ENCODE measurements around the gene SLITRK2.

DNA sequence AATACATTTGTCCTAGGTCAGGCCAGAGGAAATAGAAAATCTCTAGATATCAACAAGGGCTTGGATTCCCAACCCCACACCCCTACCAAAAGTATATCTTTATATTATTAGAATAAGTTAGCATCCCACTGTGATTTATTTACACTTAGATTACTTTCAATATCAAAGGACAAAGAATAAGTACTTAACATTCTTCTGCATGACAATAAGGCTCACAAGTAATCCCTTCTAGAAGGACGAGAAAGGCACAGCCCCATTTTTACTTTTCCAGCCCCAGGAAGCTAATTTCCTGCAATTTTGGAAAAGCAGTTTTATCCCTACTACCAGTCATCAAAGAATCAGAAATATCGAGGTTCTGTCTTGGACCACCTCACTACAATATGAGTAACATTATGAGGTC lies 14.1 kb upstream of the SLITRK2 start:
- TF ChIP-seq SP1 (IDR thresholded peaks at IDR 0.05) (no peak), FOXM1 (IDR thresholded peaks at IDR 0.05; ENCODE audit: borderline replicate concordance) (no peak), ARNT (IDR thresholded peaks at IDR 0.05) (no peak), SUZ12 (IDR thresholded peaks at IDR 0.05) (no peak), HDGF (IDR thresholded peaks at IDR 0.05; ENCODE audit: borderline replicate concordance) (no peak), FOXK2 (IDR thresholded peaks at IDR 0.05) (no peak), FOXA1 (IDR thresholded peaks at IDR 0.05) (no peak), ELF4 (IDR thresholded peaks at IDR 0.05) (no peak), ZNF384 (IDR thresholded peaks at IDR 0.05) (no peak), TARDBP (IDR thresholded peaks at IDR 0.05) (no peak)
